ENCODE data around the gene COL4A5.
"Not testable (repeated sequence)": the region's sequence is repeated elsewhere in the genome, so short reads cannot be mapped to it uniquely, and the experiment has no call there.

COL4A5 gene

GRCh38 chrX:108456971-108457477 lies 17.4 kb downstream of the COL4A5 start:
- no peak for DNase-seq

- DNase-seq: no peak
Observed at GRCh38 chrX:108464604-108465003, 25.0 kb downstream of the COL4A5 start.

GRCh38 chrX:108468486-108468885 lies 28.8 kb downstream of the COL4A5 start:
- DNase-seq: no peak

- DNase-seq: no peak
Observed at GRCh38 chrX:108473979-108474378, 34.3 kb downstream of the COL4A5 start.

GRCh38 chrX:108481528-108481927 lies 41.9 kb downstream of the COL4A5 start:
- not testable (repeated sequence) for DNase-seq

- no peak for DNase-seq
Observed at GRCh38 chrX:108484251-108484650, 44.6 kb downstream of the COL4A5 start.

- no peak for DNase-seq
Observed at GRCh38 chrX:108485960-108486359, 46.3 kb downstream of the COL4A5 start.

GRCh38 chrX:108494406-108495090 lies 54.9 kb downstream of the COL4A5 start:
- DNase-seq: no peak

GRCh38 chrX:108511721-108512120 lies 72.1 kb downstream of the COL4A5 start:
- no peak for DNase-seq

- DNase-seq: no peak
Observed at GRCh38 chrX:108516184-108516583, 76.5 kb downstream of the COL4A5 start.

GRCh38 chrX:108527724-108528123 lies 88.1 kb downstream of the COL4A5 start:
- no peak for DNase-seq

GRCh38 chrX:108537005-108537404 lies 97.4 kb downstream of the COL4A5 start:
- DNase-seq: no peak

- DNase-seq: no peak
Observed at GRCh38 chrX:108541286-108541685, 101.6 kb downstream of the COL4A5 start.

- no peak for DNase-seq
Observed at GRCh38 chrX:108557580-108557979, 117.9 kb downstream of the COL4A5 start.

- DNase-seq: no peak
Observed at GRCh38 chrX:108558217-108558616, 118.6 kb downstream of the COL4A5 start.

- DNase-seq: no peak
Observed at GRCh38 chrX:108573136-108573535, 133.5 kb downstream of the COL4A5 start.

GRCh38 chrX:108582151-108582550 lies 142.5 kb downstream of the COL4A5 start:
- DNase-seq: no peak

- DNase-seq: no peak
Observed at GRCh38 chrX:108584617-108585211, 145.1 kb downstream of the COL4A5 start.

- DNase-seq: no peak
Observed at GRCh38 chrX:108590496-108590895, 150.9 kb downstream of the COL4A5 start.

GRCh38 chrX:108601276-108601675 lies 161.6 kb downstream of the COL4A5 start:
- DNase-seq: no peak

GRCh38 chrX:108610141-108610540 lies 170.5 kb downstream of the COL4A5 start:
- no peak for DNase-seq

GRCh38 chrX:108614616-108615015 lies 175.0 kb downstream of the COL4A5 start:
- no peak for DNase-seq

GRCh38 chrX:108640817-108641216 lies 201.2 kb downstream of the COL4A5 start:
- DNase-seq: no peak

GRCh38 chrX:108641589-108642272 lies 202.1 kb downstream of the COL4A5 start:
- DNase-seq: no peak

All from activated CD4-positive, alpha-beta T cell treated with anti-CD3 and anti-CD28 coated beads for 1 hour (primary cell).